GM12878 (cell line): ENCODE results near the gene LGMN. TPM values are rescaled to one million over a fixed set of nuclear protein-coding genes. Genes with fewer than 3 reads are reported as not detected.

ENCODE experiments used
- ATAC-seq: fragments of 200-7000 bp; cut with Tn5 transposase; 3 replicates; pipeline ENCODE4 v1.9.1; 2020; ENCODE audit warnings: mild to moderate bottlenecking, moderate library complexity
- BruUV-seq: library from RNA; stranded (reverse); fragments of 400-500 nt; replicated peaks from 2 replicates; lab custom pipeline; 2021; lab: Mats Ljungman, UMichigan
- CTCF ChIA-PET: fragments of 300-600 bp; sonication (Branson Sonifier 250); formaldehyde crosslinking; extraction: SDS; loops from one replicate; lab custom pipeline; 2021; ENCODE audit warnings: inconsistent platforms; lab: Yijun Ruan, JAX
- POLR2A ChIA-PET: fragments of 350-600 bp; formaldehyde crosslinking; extraction: SDS; loops from one replicate; lab custom pipeline; 2021; ENCODE audit warnings: inconsistent platforms; lab: Charles Lee
- RAD21 ChIA-PET: fragments of 300-600 bp; sonication (Branson Sonifier 250); formaldehyde crosslinking; loops from one replicate; lab custom pipeline; 2023; ENCODE audit warnings: antibody characterized with exemption; ENCODE audit not compliant: unreplicated experiment; lab: Charles Lee
- SMC1A ChIA-PET: fragments of 300-600 bp; sonication (Branson Sonifier 250); formaldehyde crosslinking; loops from one replicate; lab custom pipeline; 2023; ENCODE audit not compliant: unreplicated experiment, uncharacterized antibody; lab: Charles Lee
- DNase-seq: peaks from one replicate; pipeline ENCODE4 v3.0.0-alpha.2; 2011; ENCODE audit warnings: low read depth, low spot score
- FAIRE-seq: peaks from 3 replicates; lab custom pipeline; 2011; peaks lifted over from hg19 to GRCh38; lab: Jason Lieb, UNC
- H2AFZ ChIP-seq: 2 replicates; pipeline ENCODE4 v1.6.0; 2011; ENCODE audit warnings: low read depth, low read length, control low read depth; ENCODE audit not compliant: control insufficient read depth
- H3K27ac ChIP-seq: 2 replicates; pipeline ENCODE4 v1.5.1; 2011; ENCODE audit warnings: control low read depth; ENCODE audit not compliant: control insufficient read depth, insufficient read depth
- H3K27me3 ChIP-seq, 2 experiments: replicated peaks in 1 of 2; 2 replicates each; pipeline versions ENCODE4 v1.6.0 to v1.6.1; 2011; ENCODE audit warnings: low read length in 1 of 2; ENCODE audit not compliant: control insufficient read depth in 2 of 2, insufficient read depth in 2 of 2
- H3K36me3 ChIP-seq, 2 experiments: 2 replicates each; pipeline ENCODE4 v1.5.1; 2011; ENCODE audit warnings: low read length in 1 of 2; ENCODE audit not compliant: control insufficient read depth in 2 of 2, insufficient read depth in 2 of 2
- H3K4me1 ChIP-seq: 2 replicates; pipeline ENCODE4 v1.6.1; 2011; ENCODE audit warnings: mild to moderate bottlenecking, low read length, moderate library complexity, mixed read lengths; ENCODE audit not compliant: control insufficient read depth, insufficient read depth
- H3K4me2 ChIP-seq: 2 replicates; pipeline ENCODE4 v1.6.0; 2011; ENCODE audit warnings: control low read depth; ENCODE audit not compliant: control insufficient read depth, insufficient read depth
- H3K4me3 ChIP-seq: fragments of 200-600 bp; sonication (generic); 2 replicates; pipeline ENCODE4 v1.5.1; 2016
- H3K79me2 ChIP-seq: 2 replicates; pipeline ENCODE4 v1.6.0; 2011; ENCODE audit warnings: low read length; ENCODE audit not compliant: control insufficient read depth, insufficient read depth
- H3K9ac ChIP-seq: 2 replicates; pipeline ENCODE4 v1.8.0; 2011; ENCODE audit warnings: low read length, control low read depth, mixed read lengths; ENCODE audit not compliant: control insufficient read depth, insufficient read depth
- H3K9me3 ChIP-seq: replicated peaks from 3 replicates; pipeline ENCODE4 v1.5.1; 2011; ENCODE audit warnings: mild to moderate bottlenecking, low read length; ENCODE audit not compliant: control insufficient read depth, insufficient read depth
- H4K20me1 ChIP-seq: 2 replicates; pipeline ENCODE4 v1.6.0; 2011; ENCODE audit not compliant: control insufficient read depth, insufficient read depth
- IKZF1 ChIP-seq: fragments of 450-650 bp; conservative IDR thresholded peaks from 2 replicates; pipeline ENCODE4 v1.6.1; 2017; ENCODE audit warnings: antibody characterized with exemption, mild to moderate bottlenecking
- JUNB ChIP-seq: IDR thresholded peaks from 2 replicates; pipeline ENCODE4 v1.6.1; 2016; ENCODE audit warnings: antibody characterized with exemption, mild to moderate bottlenecking
- LARP7 ChIP-seq: fragments of 450-650 bp; IDR thresholded peaks from 2 replicates; pipeline ENCODE4 v1.6.1; 2017; ENCODE audit warnings: mild to moderate bottlenecking
- MTA3 ChIP-seq: IDR thresholded peaks from 2 replicates; pipeline ENCODE4 v1.6.1; 2012; ENCODE audit warnings: low read length, inconsistent platforms, borderline replicate concordance
- POLR2A ChIP-seq: IDR thresholded peaks from 2 replicates; pipeline ENCODE4 v1.6.1; 2011; ENCODE audit warnings: low read depth, mild to moderate bottlenecking, low read length
- SMARCA5 ChIP-seq: fragments of 450-650 bp; IDR thresholded peaks from 2 replicates; pipeline ENCODE4 v1.6.1; 2017; ENCODE audit warnings: mild to moderate bottlenecking
- SMC3 ChIP-seq: IDR thresholded peaks from 2 replicates; pipeline ENCODE4 v1.6.1; 2011; ENCODE audit warnings: low read length, improper control_type of control experiment, borderline replicate concordance
- WGBS: methylation state at CpG from one replicate; pipeline ENCODE4 v1.1.6; 2016; ENCODE audit warnings: low lambda C conversion rate; ENCODE audit not compliant: insufficient replicate concordance, insufficient coverage; ENCODE audit errors: missing lambda C conversion rate; 5-methylcytosine and 5-hydroxymethylcytosine counted together
- in situ Hi-C: fragments of 300-500 bp; cut with MboI; formaldehyde crosslinking; loops from 9 replicates; pipeline ENCODE4 v1.14.3; 2018; ENCODE audit warnings: mixed read lengths
- intact Hi-C: fragments of 100-400 bp; cut with micrococcal nuclease; formaldehyde crosslinking; loops from one replicate; pipeline ENCODE4 v1.14.2; 2022; ENCODE audit not compliant: unreplicated experiment
- polyA plus RNA-seq, 11 experiments: library from polyadenylated mRNA; depleted of rRNA in 4 of 11; unstranded in 6 of 11; stranded (reverse) in 5 of 11; fragments of >200 nt; fragmentation: Nextera tagmentation in 4 of 11; fragmentation: Illumina TruSeq in 1 of 11; extraction: Ambion mirVana in 4 of 11; extraction: Trizol in 1 of 11; gene quantifications; 1 replicate in 1 of 11; 2 replicates in 10 of 11; pipeline versions ENCODE4 v1.2.1 to v1.2.3, GENCODE V29; 2011 to 2016; ENCODE audit warnings: inconsistent platforms in 2 of 11, missing spikeins in 2 of 11, low read depth in 1 of 11
- total RNA-seq, 4 experiments: library from RNA; depleted of rRNA in 3 of 4; stranded (reverse); fragments of >200 nt in 3 of 4; fragmentation: Illumina TruSeq in 1 of 4; extraction: Trizol in 1 of 4; gene quantifications; 2 replicates each; pipeline versions ENCODE4 v1.2.1 to v1.2.3, GENCODE V29; 2013 to 2021
- TF ChIP-seq, protein P1 (sequence below): fragments of 450-650 bp; IDR thresholded peaks from 2 replicates; pipeline ENCODE4 v1.6.1; 2018; ENCODE audit warnings: mild to moderate bottlenecking, low read depth, moderate library complexity; ENCODE audit not compliant: partially characterized antibody
- TF ChIP-seq, protein P2 (sequence below): fragments of 150-350 bp; IDR thresholded peaks from 2 replicates; pipeline ENCODE4 v1.6.1; 2014; ENCODE audit warnings: mild to moderate bottlenecking, low read depth, low read length
- TF ChIP-seq, protein P3 (sequence below): fragments of 450-650 bp; conservative IDR thresholded peaks from 2 replicates; pipeline ENCODE4 v1.6.1; 2017; ENCODE audit warnings: mild to moderate bottlenecking, moderate library complexity
- TF ChIP-seq, protein P4 (sequence below): fragments of 450-650 bp; IDR thresholded peaks from 2 replicates; pipeline ENCODE4 v1.6.1; 2017; ENCODE audit warnings: mild to moderate bottlenecking

The LGMN gene
- total and polyA plus RNA-seq, 10 of the 15 experiments (the other 5 are each of a cell fraction or from before 2014, with no cell fraction given) = 0.71 to 192 (median 3.9) TPM

DNA sequence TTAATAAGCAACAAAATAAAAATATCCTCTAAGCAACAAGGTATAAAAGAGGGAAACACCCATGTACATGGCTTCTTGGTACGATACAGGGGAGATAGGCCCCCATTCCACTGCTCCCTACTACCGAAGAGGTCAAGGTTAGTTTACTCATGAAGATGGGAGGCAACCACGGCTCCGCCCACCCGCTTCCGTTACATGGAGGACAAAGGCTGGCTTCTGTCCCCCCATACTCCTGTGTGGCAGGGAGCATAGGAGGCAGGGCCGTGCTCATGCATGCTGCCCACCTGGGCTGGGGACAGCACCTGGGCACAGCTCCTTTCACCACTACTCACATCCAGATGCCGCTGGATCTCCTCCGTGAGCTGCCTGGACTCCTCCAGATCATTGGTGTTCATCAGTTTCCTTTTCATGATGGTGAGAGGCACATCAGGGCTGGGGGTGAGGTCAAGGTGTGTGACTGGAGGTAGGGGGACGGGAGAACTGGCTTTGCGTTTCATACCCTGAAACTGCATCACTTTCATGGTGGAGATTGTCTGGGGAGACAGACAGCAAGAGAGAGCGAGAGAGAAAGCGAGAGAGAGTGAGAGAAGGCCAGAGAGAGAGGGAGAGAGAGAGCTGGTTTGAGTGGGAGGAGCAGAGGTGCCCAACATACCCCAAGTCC, 39.0 kb downstream of the LGMN start (continued):
- TF ChIP-seq, protein P1, sequence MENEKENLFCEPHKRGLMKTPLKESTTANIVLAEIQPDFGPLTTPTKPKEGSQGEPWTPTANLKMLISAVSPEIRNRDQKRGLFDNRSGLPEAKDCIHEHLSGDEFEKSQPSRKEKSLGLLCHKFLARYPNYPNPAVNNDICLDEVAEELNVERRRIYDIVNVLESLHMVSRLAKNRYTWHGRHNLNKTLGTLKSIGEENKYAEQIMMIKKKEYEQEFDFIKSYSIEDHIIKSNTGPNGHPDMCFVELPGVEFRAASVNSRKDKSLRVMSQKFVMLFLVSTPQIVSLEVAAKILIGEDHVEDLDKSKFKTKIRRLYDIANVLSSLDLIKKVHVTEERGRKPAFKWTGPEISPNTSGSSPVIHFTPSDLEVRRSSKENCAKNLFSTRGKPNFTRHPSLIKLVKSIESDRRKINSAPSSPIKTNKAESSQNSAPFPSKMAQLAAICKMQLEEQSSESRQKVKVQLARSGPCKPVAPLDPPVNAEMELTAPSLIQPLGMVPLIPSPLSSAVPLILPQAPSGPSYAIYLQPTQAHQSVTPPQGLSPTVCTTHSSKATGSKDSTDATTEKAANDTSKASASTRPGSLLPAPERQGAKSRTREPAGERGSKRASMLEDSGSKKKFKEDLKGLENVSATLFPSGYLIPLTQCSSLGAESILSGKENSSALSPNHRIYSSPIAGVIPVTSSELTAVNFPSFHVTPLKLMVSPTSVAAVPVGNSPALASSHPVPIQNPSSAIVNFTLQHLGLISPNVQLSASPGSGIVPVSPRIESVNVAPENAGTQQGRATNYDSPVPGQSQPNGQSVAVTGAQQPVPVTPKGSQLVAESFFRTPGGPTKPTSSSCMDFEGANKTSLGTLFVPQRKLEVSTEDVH = no peak
- TF ChIP-seq, protein P2, sequence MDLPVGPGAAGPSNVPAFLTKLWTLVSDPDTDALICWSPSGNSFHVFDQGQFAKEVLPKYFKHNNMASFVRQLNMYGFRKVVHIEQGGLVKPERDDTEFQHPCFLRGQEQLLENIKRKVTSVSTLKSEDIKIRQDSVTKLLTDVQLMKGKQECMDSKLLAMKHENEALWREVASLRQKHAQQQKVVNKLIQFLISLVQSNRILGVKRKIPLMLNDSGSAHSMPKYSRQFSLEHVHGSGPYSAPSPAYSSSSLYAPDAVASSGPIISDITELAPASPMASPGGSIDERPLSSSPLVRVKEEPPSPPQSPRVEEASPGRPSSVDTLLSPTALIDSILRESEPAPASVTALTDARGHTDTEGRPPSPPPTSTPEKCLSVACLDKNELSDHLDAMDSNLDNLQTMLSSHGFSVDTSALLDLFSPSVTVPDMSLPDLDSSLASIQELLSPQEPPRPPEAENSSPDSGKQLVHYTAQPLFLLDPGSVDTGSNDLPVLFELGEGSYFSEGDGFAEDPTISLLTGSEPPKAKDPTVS = no peak
- TF ChIP-seq POLR2A = no peak
- TF ChIP-seq, all 136 proteins: peak for 0

DNA sequence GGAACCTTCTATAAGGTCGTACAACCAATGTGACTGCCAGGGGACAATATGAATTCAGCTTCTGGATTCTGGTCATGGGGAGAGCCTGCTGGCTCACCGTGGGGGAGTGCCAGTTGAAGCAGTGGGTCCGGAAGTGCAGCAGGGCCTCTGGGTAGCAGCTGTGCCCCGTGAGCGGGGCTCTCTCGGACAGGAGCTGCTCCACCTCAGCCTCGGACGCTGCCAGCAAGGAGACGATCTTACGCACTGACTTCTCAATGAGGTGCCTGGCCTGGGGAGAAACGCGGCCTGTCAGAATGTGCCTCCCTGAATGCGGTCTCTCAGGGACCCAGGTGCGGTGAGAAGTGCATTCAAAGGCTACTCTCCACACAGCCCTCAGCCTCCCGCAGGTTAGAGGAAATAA, 42.0 kb downstream of the LGMN start:
- Histone ChIP-seq H4K20me1 (no peaks in the 10 kb centered on the region), H3K9ac (no peak overlapping the region), H3K36me3 (peaks cover 1 to 6% of the 10 kb centered on the region in 2 experiments; a peak in 3 of 4 replicates), H3K4me1 (peaks cover 25% of the 10 kb centered on the region), H3K79me2 (no peaks in the 10 kb centered on the region), H2AFZ (no peak overlapping the region), H3K9me3 (no peaks in the 10 kb centered on the region), H3K4me2 (no peak overlapping the region), H3K4me3 (no peak overlapping the region), H3K27me3 (no peaks in the 10 kb centered on the region), H3K27ac (no peak overlapping the region)
- no peak for DNase-seq
- ChIA-PET POLR2A (no interaction called here), CTCF (interaction anchor here (1.4 kb wide), 1 partner anchor 78 kb away, joined by 3 read pairs; no protein-coding TSS in a partner anchor), SMC1A (no interaction called here), RAD21 (interaction anchor here (1.0 kb wide), 1 partner anchor 77 kb away, joined by 4 read pairs; no protein-coding TSS in a partner anchor)
- no peak for ATAC-seq
- BruUV-seq = no TSS peak
- in situ Hi-C loops = no loop called here
- TF ChIP-seq JUNB = no peak
- no peak for TF ChIP-seq SMC3
- no peak for TF ChIP-seq LARP7
- TF ChIP-seq IKZF1 = no peak
- TF ChIP-seq SMARCA5 = no peak
- no peak for TF ChIP-seq MTA3
- TF ChIP-seq, protein P3, sequence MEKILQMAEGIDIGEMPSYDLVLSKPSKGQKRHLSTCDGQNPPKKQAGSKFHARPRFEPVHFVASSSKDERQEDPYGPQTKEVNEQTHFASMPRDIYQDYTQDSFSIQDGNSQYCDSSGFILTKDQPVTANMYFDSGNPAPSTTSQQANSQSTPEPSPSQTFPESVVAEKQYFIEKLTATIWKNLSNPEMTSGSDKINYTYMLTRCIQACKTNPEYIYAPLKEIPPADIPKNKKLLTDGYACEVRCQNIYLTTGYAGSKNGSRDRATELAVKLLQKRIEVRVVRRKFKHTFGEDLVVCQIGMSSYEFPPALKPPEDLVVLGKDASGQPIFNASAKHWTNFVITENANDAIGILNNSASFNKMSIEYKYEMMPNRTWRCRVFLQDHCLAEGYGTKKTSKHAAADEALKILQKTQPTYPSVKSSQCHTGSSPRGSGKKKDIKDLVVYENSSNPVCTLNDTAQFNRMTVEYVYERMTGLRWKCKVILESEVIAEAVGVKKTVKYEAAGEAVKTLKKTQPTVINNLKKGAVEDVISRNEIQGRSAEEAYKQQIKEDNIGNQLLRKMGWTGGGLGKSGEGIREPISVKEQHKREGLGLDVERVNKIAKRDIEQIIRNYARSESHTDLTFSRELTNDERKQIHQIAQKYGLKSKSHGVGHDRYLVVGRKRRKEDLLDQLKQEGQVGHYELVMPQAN = no peak
- TF ChIP-seq, protein P4, sequence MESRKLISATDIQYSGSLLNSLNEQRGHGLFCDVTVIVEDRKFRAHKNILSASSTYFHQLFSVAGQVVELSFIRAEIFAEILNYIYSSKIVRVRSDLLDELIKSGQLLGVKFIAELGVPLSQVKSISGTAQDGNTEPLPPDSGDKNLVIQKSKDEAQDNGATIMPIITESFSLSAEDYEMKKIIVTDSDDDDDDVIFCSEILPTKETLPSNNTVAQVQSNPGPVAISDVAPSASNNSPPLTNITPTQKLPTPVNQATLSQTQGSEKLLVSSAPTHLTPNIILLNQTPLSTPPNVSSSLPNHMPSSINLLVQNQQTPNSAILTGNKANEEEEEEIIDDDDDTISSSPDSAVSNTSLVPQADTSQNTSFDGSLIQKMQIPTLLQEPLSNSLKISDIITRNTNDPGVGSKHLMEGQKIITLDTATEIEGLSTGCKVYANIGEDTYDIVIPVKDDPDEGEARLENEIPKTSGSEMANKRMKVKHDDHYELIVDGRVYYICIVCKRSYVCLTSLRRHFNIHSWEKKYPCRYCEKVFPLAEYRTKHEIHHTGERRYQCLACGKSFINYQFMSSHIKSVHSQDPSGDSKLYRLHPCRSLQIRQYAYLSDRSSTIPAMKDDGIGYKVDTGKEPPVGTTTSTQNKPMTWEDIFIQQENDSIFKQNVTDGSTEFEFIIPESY = no peak
- intact Hi-C loops = no loop called here
- 95% methylated on average over 14 of the region's 15 CpGs for WGBS
- no peak for FAIRE-seq
